NCI-H345 (cell line): ENCODE measurements around the gene RTP2.
A peak's percentile ranks its signal among the peaks of the same experiment; 100 is the strongest.

ENCODE experiments used
- DNase-seq: peaks from one replicate; lab custom pipeline; 2025; lab: John Stamatoyannopoulos, UW

The RTP2 gene, protein sequence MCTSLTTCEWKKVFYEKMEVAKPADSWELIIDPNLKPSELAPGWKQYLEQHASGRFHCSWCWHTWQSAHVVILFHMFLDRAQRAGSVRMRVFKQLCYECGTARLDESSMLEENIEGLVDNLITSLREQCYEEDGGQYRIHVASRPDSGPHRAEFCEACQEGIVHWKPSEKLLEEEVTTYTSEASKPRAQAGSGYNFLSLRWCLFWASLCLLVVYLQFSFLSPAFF

DNA sequence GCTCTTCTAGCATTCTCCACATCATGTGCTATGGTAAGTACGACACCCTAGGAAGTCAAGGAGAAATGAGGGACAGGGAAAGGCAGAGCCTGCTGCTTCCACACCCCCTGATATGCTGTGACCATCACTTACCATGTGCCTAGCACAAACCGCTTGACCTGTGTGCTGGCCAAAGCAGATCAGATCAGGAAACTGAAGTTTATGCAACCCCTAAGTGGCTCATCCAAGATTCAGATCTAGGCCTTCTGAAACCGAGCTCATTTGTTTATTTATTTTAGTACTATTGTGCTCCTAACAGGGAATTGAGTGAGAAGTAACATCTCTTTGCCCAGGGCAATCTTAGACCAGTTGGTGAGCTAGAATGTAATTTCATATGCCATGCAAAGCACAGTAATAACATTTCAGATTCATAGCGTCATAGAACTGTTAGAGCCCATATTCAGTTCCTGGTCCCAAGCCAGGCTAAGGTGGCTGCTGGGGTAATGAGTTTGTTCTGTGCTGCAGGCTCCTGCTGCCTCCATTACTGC lies at the start of gene RTP2:
Gene RTP2 (minus strand): TSS at position 51 of the 527 bp plus-strand sequence. CDS start 429 bp downstream, outside the sequence.
- no peak for DNase-seq

DNA sequence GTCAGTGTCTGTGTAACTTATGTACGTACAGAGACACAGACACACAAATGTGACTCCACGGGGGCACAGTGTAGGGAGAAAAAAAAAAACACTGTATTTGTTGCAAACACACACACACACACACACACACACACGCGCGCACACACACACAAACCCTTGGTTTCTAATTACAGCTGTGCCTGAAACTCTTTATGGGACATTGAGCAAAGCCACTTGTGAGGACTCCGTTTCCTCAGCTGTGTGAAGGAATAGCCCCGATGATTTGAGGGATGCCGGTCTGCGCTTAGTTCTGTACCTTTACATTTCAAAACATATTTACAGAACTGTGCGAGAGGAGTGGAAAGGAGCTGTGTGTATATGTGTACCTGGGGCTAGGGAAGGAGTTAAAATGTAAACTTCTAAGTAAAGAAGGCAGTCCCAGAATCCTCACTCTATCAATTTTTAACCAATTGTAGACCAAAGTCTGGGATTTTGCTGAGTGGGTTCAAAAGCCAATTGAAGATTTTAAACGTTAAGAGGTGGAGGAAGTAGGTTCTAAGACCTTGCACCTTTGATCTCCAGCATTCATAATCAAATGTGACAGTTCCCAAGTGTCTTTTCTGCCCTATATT lies 48.3 kb upstream of the RTP2 start:
- DNase-seq, result no peak

- DNase-seq, result peak; percentile 89
Measured at GRCh38 chr3:187750006-187750512, 47.7 kb upstream of the RTP2 start.

DNA sequence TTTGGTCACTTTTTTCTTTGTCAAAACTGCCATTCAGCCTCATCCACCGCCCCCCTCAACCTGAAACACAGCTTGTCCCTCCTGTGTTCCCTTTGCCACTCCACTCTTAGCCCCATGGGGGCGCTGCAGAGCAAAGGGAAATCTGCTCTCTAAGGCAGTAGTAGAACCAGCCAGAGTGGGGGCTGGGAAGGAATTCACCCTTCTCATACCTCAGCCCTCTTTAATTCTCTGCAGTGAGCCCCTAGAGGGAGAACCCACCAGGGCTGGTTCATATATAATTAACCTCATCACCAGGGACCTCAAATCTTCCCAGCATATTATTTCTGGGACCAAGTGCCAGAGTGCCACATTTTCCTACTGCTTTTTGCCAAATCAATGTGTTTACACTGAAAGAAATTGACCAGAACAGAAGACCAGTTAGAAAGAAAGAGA lies 45.7 kb upstream of the RTP2 start:
- DNase-seq, result peak; percentile 90

GRCh38 chr3:187747506-187747905 lies 45.1 kb upstream of the RTP2 start:
- no peak for DNase-seq

DNA sequence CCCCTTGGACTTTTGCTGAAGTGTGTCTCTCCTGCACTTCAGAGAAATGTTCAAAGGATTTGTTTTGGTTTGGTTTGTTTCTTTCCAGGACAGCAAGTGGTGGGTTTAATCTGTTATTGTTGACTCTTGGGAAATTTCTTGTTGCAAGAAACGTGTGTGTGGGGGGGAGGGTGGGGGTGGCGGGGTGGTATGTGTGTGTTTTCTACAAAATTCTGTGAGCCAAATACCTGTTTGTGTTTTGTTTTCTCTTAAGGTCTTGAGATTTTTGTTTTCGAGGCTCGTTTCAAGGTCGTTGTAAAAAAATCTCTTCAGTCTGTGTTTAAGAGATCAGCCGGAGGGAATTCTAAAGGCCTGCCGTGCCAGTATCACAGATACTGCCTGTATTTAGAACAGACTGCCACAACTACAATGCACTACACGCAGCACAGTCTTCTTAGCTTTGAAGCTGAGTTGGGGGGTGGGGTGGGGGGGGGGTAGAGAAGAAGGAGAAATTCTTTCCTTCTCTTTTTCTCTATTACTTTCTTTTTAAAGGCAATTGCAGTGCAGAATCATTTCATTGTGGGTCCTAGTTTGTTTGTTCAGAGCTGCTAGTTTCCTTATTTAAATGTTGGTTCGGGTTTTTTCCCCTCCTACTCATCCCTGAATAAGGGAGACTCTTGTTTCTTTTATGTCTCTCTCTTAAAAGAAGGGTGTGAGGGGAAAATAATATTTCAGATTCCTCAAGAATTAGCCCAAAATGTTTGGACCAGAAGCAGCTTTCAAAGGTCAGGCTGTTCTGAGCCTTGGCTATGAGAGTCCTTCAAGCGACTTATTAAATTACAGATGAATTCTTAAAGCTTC lies 44.3 kb upstream of the RTP2 start:
- DNase-seq, result no peak

- no peak for DNase-seq
Measured at GRCh38 chr3:187746059-187746441, 43.7 kb upstream of the RTP2 start.

GRCh38 chr3:187745201-187746058 lies 43.1 kb upstream of the RTP2 start, which contains the start of gene BCL6:
Gene BCL6 (minus strand): TSS chr3:187745468. CDS start chr3:187733693, 11,775 bp downstream.
- DNase-seq, result peak; percentile 97

DNA sequence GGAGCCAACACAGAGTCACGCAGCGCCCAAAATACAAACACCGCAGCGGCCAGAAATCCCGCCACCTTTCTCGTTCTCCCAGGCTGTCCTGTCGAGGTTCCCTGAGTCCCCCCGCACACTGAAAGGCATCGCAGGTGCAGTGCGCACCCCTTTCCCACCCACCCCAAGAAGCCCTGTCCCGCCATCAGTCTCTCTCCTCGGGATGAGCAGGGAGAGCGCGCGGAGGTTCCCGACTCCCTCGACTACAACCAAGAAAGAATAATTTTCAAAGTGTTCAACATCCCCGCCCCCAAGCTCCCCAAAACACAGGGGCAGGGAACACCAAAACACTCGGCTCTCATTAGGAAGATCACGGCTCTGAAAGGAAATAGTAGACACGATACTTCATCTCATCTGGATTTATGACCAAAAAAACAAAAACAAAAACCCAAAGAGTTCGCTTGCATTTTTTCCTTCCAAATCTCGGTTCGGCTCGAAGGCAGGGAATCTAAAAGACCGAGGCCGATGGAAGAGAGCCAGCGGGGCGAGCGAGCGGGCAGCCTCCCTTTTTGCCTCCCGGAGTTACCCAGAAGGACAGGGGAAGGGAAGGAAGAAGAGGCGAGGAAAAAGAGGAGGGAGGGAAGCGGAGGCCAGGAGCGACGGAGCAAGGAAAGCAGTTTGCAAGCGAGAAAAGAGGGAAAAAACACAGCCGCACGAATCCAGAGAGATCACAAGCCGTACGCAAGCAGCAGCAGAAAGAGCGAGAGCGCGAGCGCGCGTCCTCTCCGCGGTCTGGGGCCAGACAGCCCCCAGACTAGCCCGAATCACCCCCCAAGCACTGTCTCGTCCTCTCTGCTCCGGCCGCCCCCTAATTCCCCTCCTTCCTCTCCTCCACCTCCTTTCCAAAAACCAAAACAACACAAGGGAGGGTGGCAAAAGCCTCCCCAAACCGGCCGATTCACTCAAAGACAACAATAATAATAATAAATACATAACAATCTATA lies 42.1 kb upstream of the RTP2 start:
- peak; percentile 58 for DNase-seq

- peak; percentile 71 for DNase-seq
Measured at GRCh38 chr3:187743195-187744141, 41.1 kb upstream of the RTP2 start.

- no peak for DNase-seq
Measured at GRCh38 chr3:187742351-187743171, 40.2 kb upstream of the RTP2 start.

DNA sequence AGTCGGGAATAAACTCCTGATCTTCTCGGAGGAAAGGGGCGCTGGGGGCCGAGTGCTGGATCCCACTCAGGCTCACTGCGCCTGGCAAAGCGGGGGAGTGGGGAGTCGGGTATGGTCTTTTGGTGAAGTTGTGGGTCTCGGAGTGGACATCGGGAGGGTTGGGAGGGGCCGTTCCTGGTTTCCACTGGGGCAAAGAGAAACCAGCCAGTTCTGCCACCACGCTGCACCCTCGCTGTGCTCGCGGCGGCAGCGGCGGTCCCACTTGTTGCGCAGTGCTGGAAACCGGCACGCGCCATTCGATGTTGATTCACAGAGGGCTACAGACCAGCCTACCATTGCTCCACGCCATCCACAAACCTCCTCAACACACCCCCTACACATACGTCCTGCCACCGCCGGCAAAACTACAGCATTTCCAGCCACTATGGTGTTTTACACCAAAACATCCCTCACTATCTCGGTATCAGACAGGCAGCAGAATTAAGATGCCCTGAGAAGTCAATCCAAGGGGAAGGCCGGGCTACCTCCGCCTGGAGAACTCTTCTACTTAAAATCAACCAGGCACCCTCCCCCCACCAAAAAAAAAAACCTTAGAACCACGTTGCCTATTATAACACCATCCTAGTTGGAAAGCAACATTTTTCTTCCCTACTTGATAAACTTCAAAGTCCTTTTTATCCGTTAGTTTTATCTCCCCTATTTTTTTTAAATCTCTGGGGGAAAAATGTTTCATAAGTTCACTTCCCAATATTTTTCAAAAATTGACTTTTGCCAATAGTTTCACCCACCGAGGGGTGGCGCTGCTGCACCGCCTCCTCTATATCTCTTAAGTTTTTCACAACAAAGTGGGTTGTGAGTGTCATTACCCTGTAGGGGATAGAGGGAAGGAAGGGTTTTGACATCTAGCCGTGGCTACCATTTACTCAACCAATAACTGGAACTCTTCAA lies 39.3 kb upstream of the RTP2 start:
- DNase-seq, result peak; percentile 76

DNA sequence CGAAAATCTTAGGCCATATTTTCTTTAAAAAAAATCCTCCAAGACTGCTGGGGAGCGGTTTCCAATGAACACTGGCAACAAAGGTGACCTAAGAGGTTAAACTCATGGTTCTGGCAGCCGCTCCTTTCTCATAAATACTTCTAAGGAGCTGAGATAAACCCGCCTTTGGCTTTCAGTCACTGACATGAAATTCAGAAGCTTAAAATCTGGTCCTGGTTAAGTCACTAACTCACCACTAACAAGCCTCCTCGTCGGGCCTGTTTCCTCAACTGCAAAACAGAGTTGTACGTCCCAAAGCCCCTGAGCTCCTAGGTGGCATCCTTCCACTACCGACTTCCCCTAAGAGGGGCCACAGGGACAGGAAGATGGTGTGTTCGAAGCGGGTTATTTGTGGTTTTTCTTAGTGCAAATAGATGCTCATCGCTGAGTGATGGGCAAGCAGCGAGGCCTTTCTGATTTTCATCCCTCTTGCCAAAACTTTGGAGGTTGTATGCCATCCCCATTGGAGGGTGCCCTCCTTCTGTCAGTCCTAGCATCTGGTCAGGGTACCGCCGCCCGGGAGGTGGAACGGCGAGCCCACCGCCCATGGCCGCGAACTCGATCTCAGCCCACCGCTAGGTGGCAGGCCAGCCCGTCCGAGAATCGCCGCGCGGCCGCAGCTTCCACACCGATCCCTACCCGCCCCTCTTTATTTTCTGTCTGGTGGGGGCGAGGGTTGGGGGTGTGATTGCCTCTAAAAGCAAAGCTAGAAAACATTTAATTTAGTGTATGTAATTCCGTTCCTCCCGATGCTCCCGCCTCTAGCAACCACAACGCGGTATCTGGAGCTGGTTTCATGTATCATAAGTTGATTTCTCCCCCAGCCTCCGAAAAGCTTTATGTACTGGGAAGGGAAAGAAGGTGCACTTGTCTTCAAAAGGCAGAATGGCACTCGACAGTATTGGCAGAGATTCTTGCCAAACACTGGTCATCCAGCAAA lies 38.4 kb upstream of the RTP2 start:
- peak; percentile 85 for DNase-seq

GRCh38 chr3:187739561-187740332 lies 37.4 kb upstream of the RTP2 start:
- peak; percentile 86 for DNase-seq

DNA sequence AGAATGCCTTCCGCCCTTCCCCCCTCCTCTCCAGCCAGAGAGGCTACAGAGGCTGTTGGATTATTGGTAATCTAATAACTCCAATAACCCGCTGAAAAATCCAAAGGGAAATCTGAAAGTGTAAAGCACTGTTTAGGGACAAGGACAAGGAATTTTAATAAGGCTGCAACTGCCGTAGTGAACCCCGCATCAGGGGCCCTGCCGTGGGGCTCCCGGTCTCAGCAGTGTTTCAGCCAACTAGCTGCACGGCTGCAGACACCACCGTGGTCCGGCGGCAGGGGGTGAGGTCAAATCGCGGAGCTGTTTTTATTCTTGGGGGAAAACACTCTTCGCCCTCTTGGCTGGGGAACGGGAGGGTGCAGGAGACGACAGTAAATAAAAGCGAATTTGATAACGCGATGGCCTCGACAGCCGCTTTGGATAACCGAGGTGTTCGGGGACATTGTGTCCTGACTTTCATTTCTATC lies 36.8 kb upstream of the RTP2 start:
- DNase-seq, result peak; percentile 76
